Caco-2 (cell line): ENCODE results near the gene DNHD1. TPM values are rescaled to one million over a fixed set of nuclear protein-coding genes. Genes with fewer than 3 reads are reported as not detected.

Source experiments
- BruUV-seq: library from RNA; stranded (reverse); fragments of 400-500 nt; replicated peaks from 2 replicates; lab custom pipeline; 2021; lab: Mats Ljungman, UMichigan
- CTCF ChIA-PET: fragments of 300-600 bp; sonication (Branson Sonifier 250); formaldehyde crosslinking; loops from one replicate; lab custom pipeline; 2022; ENCODE audit warnings: antibody characterized with exemption; lab: Charles Lee
- POLR2A ChIA-PET: fragments of 300-600 bp; sonication (Branson Sonifier 250); formaldehyde crosslinking; loops from one replicate; lab custom pipeline; 2022; ENCODE audit warnings: antibody characterized with exemption; lab: Charles Lee
- DNase-seq, 2 experiments: peaks; one replicate each; pipeline versions ENCODE4 v3.0.0 to v3.0.0-alpha.2; 2020 to 2022
- H3K27me3 ChIP-seq: replicated peaks from 2 replicates; pipeline ENCODE4 v1.6.0; 2011; ENCODE audit warnings: low read length; ENCODE audit not compliant: control insufficient read depth, insufficient read depth
- H3K36me3 ChIP-seq: 2 replicates; pipeline ENCODE4 v1.5.1; 2011; ENCODE audit warnings: low read length; ENCODE audit not compliant: control insufficient read depth, insufficient read depth
- H3K4me1 ChIP-seq: fragments of 250-450 bp; sonication (Bioruptor Pico); 2 replicates; pipeline ENCODE4 v1.5.1; 2020; ENCODE audit warnings: mild to moderate bottlenecking
- H3K4me3 ChIP-seq: 2 replicates; pipeline ENCODE4 v1.5.1; 2011; ENCODE audit warnings: low read depth, mild to moderate bottlenecking, control low read depth, low read length
- H3K9me3 ChIP-seq: fragments of 250-450 bp; sonication (Bioruptor Pico); 2 replicates; pipeline ENCODE4 v1.5.1; 2020; ENCODE audit warnings: mild to moderate bottlenecking, moderate library complexity
- H3K27ac Mint-ChIP-seq: one replicate; pipeline ENCODE4 v1.8.0; 2022; ENCODE audit warnings: mixed read lengths; ENCODE audit not compliant: unreplicated experiment
- H3K27me3 Mint-ChIP-seq: one replicate; pipeline ENCODE4 v1.8.0; 2022; ENCODE audit warnings: mixed read lengths; ENCODE audit not compliant: insufficient read depth, unreplicated experiment
- H3K36me3 Mint-ChIP-seq: one replicate; pipeline ENCODE4 v1.8.0; 2022; ENCODE audit warnings: mild to moderate bottlenecking, mixed read lengths; ENCODE audit not compliant: insufficient read depth, unreplicated experiment
- H3K4me1 Mint-ChIP-seq: one replicate; pipeline ENCODE4 v1.8.0; 2022; ENCODE audit warnings: low read depth, mixed read lengths; ENCODE audit not compliant: unreplicated experiment
- H3K4me3 Mint-ChIP-seq: one replicate; pipeline ENCODE4 v1.8.0; 2022; ENCODE audit warnings: mild to moderate bottlenecking, moderate library complexity, mixed read lengths; ENCODE audit not compliant: unreplicated experiment
- H3K9me3 Mint-ChIP-seq: one replicate; pipeline ENCODE4 v1.8.0; 2022; ENCODE audit warnings: mixed read lengths; ENCODE audit not compliant: unreplicated experiment
- intact Hi-C: fragments of 100-400 bp; cut with micrococcal nuclease; formaldehyde crosslinking; loops from one replicate; pipeline ENCODE4 v1.10.0; 2022; ENCODE audit not compliant: unreplicated experiment
- total RNA-seq: library from RNA; stranded (reverse); gene quantifications from 2 replicates; pipeline ENCODE4 v1.2.3, GENCODE V29; 2022
- TF ChIP-seq, protein P1 (sequence below), 2 experiments: fragments of 200-600 bp in 1 of 2; IDR thresholded peaks; 1 replicate in 1 of 2; 2 replicates in 1 of 2; pipeline versions ENCODE4 v1.5.1 to v1.8.0; 2011 to 2022; ENCODE audit warnings: antibody characterized with exemption in 1 of 2, control low read depth in 1 of 2, inconsistent platforms in 1 of 2, low read depth in 1 of 2, low read length in 1 of 2, mild to moderate bottlenecking in 1 of 2, moderate library complexity in 1 of 2; ENCODE audit not compliant: insufficient read depth in 1 of 2, severe bottlenecking in 1 of 2, unreplicated experiment in 1 of 2

Gene DNHD1
- total RNA-seq, 1 experiment from 2014 or later, result 5.7 TPM

DNA sequence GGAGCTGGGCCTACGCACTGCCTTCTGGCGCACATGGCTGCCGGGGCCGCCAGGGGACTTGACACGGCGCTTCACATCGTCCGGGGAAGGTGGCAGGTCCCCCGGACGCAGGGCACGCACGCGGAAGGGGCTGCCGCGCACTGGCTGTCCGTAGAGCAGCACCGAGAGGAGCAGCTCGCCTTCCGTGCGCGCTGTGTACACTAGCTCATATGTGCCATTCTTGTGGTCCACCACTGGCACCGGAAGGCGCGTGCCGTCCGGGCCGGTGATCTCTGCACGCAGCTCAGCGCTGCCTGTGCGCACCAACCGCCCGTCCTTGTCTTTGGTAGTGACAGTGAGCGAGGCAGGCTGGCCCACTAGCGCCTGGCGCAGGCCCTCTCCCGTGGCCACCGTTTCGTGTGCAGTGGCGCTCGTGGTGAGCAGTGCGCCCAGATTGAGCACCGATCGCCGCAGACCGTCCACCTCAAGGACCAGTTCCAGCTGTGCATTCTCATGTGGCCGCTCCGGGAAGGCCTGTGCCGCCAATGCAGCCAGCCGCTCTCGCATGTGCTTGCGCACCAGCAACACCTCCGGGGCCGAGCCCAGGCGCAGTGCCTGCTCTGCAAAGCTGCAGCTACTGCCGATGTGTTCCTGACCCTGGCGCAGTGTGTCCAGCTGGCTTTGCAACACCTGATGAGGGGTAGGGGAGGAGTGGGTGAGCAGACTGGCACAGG, 40.6 kb upstream of the DNHD1 start:
- intact Hi-C loops, result no loop called here
- peaks cover 10% of the 10 kb centered on the region for H3K36me3 Mint-ChIP-seq
- no peaks in the 10 kb centered on the region for H3K9me3 Mint-ChIP-seq
- no peaks in the 10 kb centered on the region for H3K27me3 ChIP-seq
- peaks cover 9% of the 10 kb centered on the region for H3K36me3 ChIP-seq
- H3K27ac Mint-ChIP-seq, result no peak overlapping the region
- peaks cover 33% of the 10 kb centered on the region for H3K4me1 ChIP-seq
- CTCF ChIA-PET, result no interaction called here
- no peaks in the 10 kb centered on the region for H3K27me3 Mint-ChIP-seq
- no peak overlapping the region for H3K4me3 ChIP-seq
- POLR2A ChIA-PET, result no interaction called here
- no peak for DNase-seq
- H3K4me3 Mint-ChIP-seq, result no peak overlapping the region
- no peaks in the 10 kb centered on the region for H3K9me3 ChIP-seq
- TF ChIP-seq, protein P1, sequence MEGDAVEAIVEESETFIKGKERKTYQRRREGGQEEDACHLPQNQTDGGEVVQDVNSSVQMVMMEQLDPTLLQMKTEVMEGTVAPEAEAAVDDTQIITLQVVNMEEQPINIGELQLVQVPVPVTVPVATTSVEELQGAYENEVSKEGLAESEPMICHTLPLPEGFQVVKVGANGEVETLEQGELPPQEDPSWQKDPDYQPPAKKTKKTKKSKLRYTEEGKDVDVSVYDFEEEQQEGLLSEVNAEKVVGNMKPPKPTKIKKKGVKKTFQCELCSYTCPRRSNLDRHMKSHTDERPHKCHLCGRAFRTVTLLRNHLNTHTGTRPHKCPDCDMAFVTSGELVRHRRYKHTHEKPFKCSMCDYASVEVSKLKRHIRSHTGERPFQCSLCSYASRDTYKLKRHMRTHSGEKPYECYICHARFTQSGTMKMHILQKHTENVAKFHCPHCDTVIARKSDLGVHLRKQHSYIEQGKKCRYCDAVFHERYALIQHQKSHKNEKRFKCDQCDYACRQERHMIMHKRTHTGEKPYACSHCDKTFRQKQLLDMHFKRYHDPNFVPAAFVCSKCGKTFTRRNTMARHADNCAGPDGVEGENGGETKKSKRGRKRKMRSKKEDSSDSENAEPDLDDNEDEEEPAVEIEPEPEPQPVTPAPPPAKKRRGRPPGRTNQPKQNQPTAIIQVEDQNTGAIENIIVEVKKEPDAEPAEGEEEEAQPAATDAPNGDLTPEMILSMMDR (IDR thresholded peaks at IDR 0.05; ENCODE audit: insufficient read depth in 1 of 2, low read depth in 1 of 2, low read length in 1 of 2, severe bottlenecking in 1 of 2, unreplicated experiment in 1 of 2), result no peak
- H3K4me1 Mint-ChIP-seq, result peaks cover 5% of the 10 kb centered on the region
- BruUV-seq, result no TSS peak

DNA sequence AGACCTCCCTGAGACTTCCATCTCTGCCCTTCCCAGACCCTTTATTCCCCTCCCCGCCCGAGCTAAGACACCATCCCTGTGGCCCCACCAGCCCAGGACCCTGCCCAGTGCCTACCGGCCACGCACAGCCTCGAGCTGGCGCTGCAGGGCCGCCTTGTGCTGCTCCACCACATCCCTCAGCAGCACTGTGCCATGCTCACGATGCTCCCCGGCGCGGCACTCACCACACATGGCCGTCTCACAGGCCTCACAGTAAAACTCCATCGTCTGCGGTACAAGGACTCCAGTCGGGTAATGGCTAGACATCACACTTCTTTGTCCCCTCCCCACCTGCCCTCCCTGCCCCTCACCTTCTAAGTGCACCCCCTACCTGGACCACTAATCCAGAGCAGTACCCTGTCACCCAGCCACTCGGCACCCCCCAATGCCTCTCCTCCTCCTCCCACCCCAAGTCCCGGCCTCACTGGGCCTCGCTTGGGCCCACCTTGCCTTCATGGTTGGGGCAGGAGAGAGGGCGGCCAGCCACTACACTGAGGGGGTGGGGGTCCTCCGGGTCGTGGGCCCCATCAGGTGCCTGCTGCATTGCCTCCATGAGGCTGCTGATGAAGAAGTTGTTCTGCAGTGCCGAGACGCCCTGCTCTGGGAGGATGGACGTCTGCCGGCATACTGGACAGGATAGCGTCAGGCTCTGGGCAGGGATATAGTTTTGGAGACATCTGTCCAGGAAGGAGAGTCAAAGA, 39.3 kb upstream of the DNHD1 start:
- peaks cover 13% of the 10 kb centered on the region for H3K36me3 Mint-ChIP-seq
- no peaks in the 10 kb centered on the region for H3K9me3 Mint-ChIP-seq
- no peaks in the 10 kb centered on the region for H3K27me3 Mint-ChIP-seq
- POLR2A ChIA-PET, result interaction anchor here (1.5 kb wide), 1 partner anchor 17 kb away, joined by 3 read pairs; no protein-coding TSS in a partner anchor
- BruUV-seq, result TSS peak; percentile 45
- TF ChIP-seq, protein P1 (IDR thresholded peaks at IDR 0.05; ENCODE audit: insufficient read depth in 1 of 2, low read depth in 1 of 2, low read length in 1 of 2, severe bottlenecking in 1 of 2, unreplicated experiment in 1 of 2), result no peak
- H3K4me3 Mint-ChIP-seq, result peak overlapping the region; percentile 48
- Histone ChIP-seq H3K4me3 (no peak overlapping the region), H3K9me3 (no peaks in the 10 kb centered on the region), H3K27me3 (no peaks in the 10 kb centered on the region), H3K36me3 (peaks cover 9% of the 10 kb centered on the region), H3K4me1 (peaks cover 33% of the 10 kb centered on the region)
- CTCF ChIA-PET, result interaction anchor here (1.1 kb wide), 1 partner anchor 17 kb away, joined by 3 read pairs; no protein-coding TSS in a partner anchor
- peaks cover 11% of the 10 kb centered on the region for H3K4me1 Mint-ChIP-seq
- H3K27ac Mint-ChIP-seq, result no peak overlapping the region
- intact Hi-C loops, result loop anchor here (1.0 kb wide), 5 partner anchors 12 to 32 kb away; partner anchors contain the start of genes ARFIP2 and TIMM10B
- no peak for DNase-seq
